Left ventricle myocardium superior (tissue), 1 donor: ENCODE measurements around the gene CARNS1. TPM values are rescaled to one million over a fixed set of nuclear protein-coding genes. Genes with fewer than 3 reads are reported as not detected.

ENCODE experiments used
- ATAC-seq: fragments of 200-7000 bp; cut with Tn5 transposase; one replicate; pipeline ENCODE4 v1.9.1; 2020; ENCODE audit warnings: mild to moderate bottlenecking, moderate library complexity
- DNase-seq: peaks from one replicate; pipeline ENCODE4 v3.0.0-alpha.2; 2020
- intact Hi-C: fragments of 100-400 bp; cut with micrococcal nuclease; formaldehyde crosslinking; loops from one replicate; pipeline ENCODE4 v1.11.0; 2022
- total RNA-seq: library from RNA; stranded (reverse); fragmentation: NEBNext Ultra II Directional; extraction: Animal tissue kit (Norgen Biotek cat#: 25700); gene quantifications from one replicate; pipeline ENCODE4 v1.2.1, GENCODE V29; 2021
- donor health status: DM: no; HTN: yes; CAD: no; lungs with severe emphysema.

The CARNS1 gene
- total RNA-seq, 1 donor from 2014 or later, result 18.0 TPM

GRCh38 chr11:67470337-67471002, 55.0 kb downstream of the CARNS1 start:
- ATAC-seq (no peak), DNase-seq (no peak)
- intact Hi-C loops, result no loop called here

GRCh38 chr11:67472882-67473281, 57.4 kb downstream of the CARNS1 start:
- DNase-seq, result no peak
- intact Hi-C loops, result no loop called here

More at GRCh38 chr11:67472882-67473281, 57.4 kb downstream of the CARNS1 start:
- ATAC-seq, result no peak

Other genes with a start within 250 kb of the CARNS1 start
- gene GRK2, start 149.2 kb upstream of the CARNS1 start, total RNA-seq, result 56.8 TPM
- 13.1 TPM for gene ANKRD13D, start 126.4 kb upstream of the CARNS1 start, total RNA-seq
- gene SSH3, start 112.1 kb upstream of the CARNS1 start, total RNA-seq, result 18.7 TPM
- gene POLD4, start 62.1 kb upstream of the CARNS1 start, total RNA-seq, result 40.3 TPM
- gene CLCF1, start 42.1 kb upstream of the CARNS1 start, total RNA-seq, result 0.89 TPM
- 5.8 TPM for gene RAD9A, start 23.7 kb upstream of the CARNS1 start, total RNA-seq
- 106 TPM for gene PPP1CA, start 13.8 kb upstream of the CARNS1 start, total RNA-seq
- 0.87 TPM for gene TBC1D10C, start 11.6 kb upstream of the CARNS1 start, total RNA-seq
- gene RPS6KB2, start 12.8 kb downstream of the CARNS1 start, total RNA-seq, result 25.1 TPM
- 2.0 TPM for gene PTPRCAP, start 22.0 kb downstream of the CARNS1 start, total RNA-seq
- 23.2 TPM for gene CORO1B, start 27.8 kb downstream of the CARNS1 start, total RNA-seq
- gene GPR152, start 37.1 kb downstream of the CARNS1 start, total RNA-seq, result not detected
- gene CABP4, start 39.7 kb downstream of the CARNS1 start, total RNA-seq, result 0.64 TPM
- gene TMEM134, start 53.6 kb downstream of the CARNS1 start, total RNA-seq, result 91.5 TPM
- gene AIP, start 67.3 kb downstream of the CARNS1 start, total RNA-seq, result 51.3 TPM
- gene PITPNM1, start 89.7 kb downstream of the CARNS1 start, total RNA-seq, result 45.5 TPM
- gene CDK2AP2, start 92.5 kb downstream of the CARNS1 start, total RNA-seq, result 55.0 TPM
- not detected for gene CABP2, start 107.8 kb downstream of the CARNS1 start, total RNA-seq
- 360 TPM for gene GSTP1, start 168.1 kb downstream of the CARNS1 start, total RNA-seq
- gene NDUFV1, start 191.3 kb downstream of the CARNS1 start, total RNA-seq, result 768 TPM
- gene NUDT8, start 214.3 kb downstream of the CARNS1 start, total RNA-seq, result 106 TPM
- 0.37 TPM for gene TBX10, start 224.1 kb downstream of the CARNS1 start, total RNA-seq
- gene ACY3, start 235.1 kb downstream of the CARNS1 start, total RNA-seq, result not detected